MM.1S (cell line): ENCODE results near the gene ARAP2.

Source experiments
- EZH2 ChIP-seq: fragments of 300-600 bp; sonication (generic); optimal IDR thresholded peaks from 2 replicates; pipeline ENCODE3; 2017; ENCODE audit warnings: low read depth, mild to moderate bottlenecking, antibody characterized with exemption, low read length, mixed read lengths
- TF ChIP-seq, protein P1 (sequence below): fragments of 300-600 bp; sonication (generic); IDR thresholded peaks from 2 replicates; pipeline ENCODE4 v1.5.1; 2016; ENCODE audit warnings: antibody characterized with exemption, low read length, mixed read lengths

DNA sequence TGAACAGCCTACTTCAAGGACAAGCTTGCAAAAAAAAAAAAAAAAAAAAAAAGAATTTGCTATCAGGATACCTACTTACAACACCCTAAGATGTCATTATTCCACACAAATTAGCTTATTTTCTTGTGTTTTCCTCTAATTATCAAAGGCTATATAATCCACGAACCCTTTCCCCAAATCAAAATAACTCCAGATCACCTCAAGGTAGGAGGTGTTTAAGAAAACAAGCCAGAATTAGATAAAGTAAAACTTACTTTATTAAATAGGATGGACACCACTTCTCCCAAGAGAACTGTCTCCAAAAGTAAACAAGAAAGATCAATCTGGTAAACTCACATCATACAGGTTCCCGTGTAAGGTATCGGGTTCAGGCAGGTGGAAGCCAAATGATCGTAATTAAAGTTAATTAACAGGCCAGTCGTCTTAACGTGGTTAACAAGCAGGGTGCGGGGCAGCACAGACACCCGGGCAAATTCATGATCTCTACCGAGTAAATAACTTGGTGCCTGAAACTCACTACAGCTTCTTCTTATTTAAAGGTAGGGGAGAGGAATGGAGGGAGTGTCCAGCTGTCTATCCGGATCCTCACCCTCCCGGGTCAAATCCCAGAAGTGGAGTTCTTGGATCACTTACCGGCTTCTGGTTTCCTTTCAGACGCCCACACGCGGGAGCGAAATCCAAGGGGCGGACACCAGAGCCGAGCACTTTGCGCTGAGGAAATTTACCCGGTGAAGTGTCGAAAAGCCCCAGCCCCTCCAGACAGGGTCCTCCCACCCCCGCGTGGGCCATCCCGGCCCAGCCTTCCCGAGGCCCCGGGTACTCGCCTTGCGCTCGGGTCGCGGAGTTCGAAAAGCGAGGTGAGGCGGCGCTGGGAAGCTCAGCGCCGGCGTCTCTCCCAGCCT lies 708 bp downstream of the ARAP2 start:
- no peak for TF ChIP-seq EZH2
- TF ChIP-seq, protein P1, sequence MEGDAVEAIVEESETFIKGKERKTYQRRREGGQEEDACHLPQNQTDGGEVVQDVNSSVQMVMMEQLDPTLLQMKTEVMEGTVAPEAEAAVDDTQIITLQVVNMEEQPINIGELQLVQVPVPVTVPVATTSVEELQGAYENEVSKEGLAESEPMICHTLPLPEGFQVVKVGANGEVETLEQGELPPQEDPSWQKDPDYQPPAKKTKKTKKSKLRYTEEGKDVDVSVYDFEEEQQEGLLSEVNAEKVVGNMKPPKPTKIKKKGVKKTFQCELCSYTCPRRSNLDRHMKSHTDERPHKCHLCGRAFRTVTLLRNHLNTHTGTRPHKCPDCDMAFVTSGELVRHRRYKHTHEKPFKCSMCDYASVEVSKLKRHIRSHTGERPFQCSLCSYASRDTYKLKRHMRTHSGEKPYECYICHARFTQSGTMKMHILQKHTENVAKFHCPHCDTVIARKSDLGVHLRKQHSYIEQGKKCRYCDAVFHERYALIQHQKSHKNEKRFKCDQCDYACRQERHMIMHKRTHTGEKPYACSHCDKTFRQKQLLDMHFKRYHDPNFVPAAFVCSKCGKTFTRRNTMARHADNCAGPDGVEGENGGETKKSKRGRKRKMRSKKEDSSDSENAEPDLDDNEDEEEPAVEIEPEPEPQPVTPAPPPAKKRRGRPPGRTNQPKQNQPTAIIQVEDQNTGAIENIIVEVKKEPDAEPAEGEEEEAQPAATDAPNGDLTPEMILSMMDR, result no peak
